K562 (cell line): ENCODE measurements around the gene PIH1D1. TPM values are rescaled to one million over a fixed set of nuclear protein-coding genes. Genes with fewer than 3 reads are reported as not detected.
A peak's percentile ranks its signal among the peaks of the same experiment; 100 is the strongest.

Source experiments
- ATAC-seq: fragments of 200-7000 bp; cut with Tn5 transposase; 3 replicates; pipeline ENCODE4 v1.9.1; 2020; ENCODE audit warnings: moderate library complexity
- BruUV-seq: library from RNA; stranded (reverse); fragments of 400-500 nt; replicated peaks from 2 replicates; lab custom pipeline; 2021; lab: Mats Ljungman, UMichigan
- CTCF ChIA-PET: fragments of 300-600 bp; formaldehyde crosslinking; extraction: SDS; loops from one replicate; lab custom pipeline; 2021; ENCODE audit warnings: low intra/inter-chr PET ratio; lab: Yijun Ruan, JAX
- POLR2A ChIA-PET: fragments of 300-600, 350-650 bp; sonication (Branson Sonifier 250); formaldehyde crosslinking; extraction: SDS; loops from one replicate; lab custom pipeline; 2021; ENCODE audit warnings: antibody characterized with exemption, inconsistent platforms; lab: Yijun Ruan, JAX
- DNase-seq, 4 experiments: peaks; one replicate each; pipeline versions ENCODE4 v3.0.0 to v3.0.0-alpha.2; 2011 to 2018; ENCODE audit warnings: low spot score in 3 of 4, mixed read lengths in 3 of 4; ENCODE audit errors: extremely low read depth in 1 of 4
- FAIRE-seq: peaks from 2 replicates; lab custom pipeline; 2011; peaks lifted over from hg19 to GRCh38; lab: Jason Lieb, UNC
- H2AFZ ChIP-seq: 2 replicates; pipeline ENCODE4 v1.6.0; 2011; ENCODE audit warnings: low read depth, low read length, control low read depth, inconsistent platforms
- H3K27ac ChIP-seq: fragments of 200-600 bp; 3 replicates; pipeline ENCODE4 v1.8.0; 2011; ENCODE audit warnings: low read depth, mild to moderate bottlenecking, control low read depth, inconsistent platforms, low read length, moderate library complexity, mixed read lengths; ENCODE audit errors: extremely low read depth
- H3K27me3 ChIP-seq, 2 experiments: fragments of 300-600 bp in 1 of 2; 2 replicates in 1 of 2; 3 replicates in 1 of 2; pipeline versions ENCODE4 v1.6.0 to v1.8.0; 2011; ENCODE audit warnings: inconsistent platforms in 2 of 2, low read length in 2 of 2, mild to moderate bottlenecking in 1 of 2, mixed read lengths in 1 of 2, moderate library complexity in 1 of 2; ENCODE audit not compliant: control insufficient read depth in 2 of 2, insufficient read depth in 2 of 2
- H3K36me3 ChIP-seq: fragments of 300-600 bp; 3 replicates; pipeline ENCODE4 v1.8.0; 2011; ENCODE audit warnings: mild to moderate bottlenecking, low read length, inconsistent platforms; ENCODE audit not compliant: control insufficient read depth, insufficient read depth
- H3K4me1 ChIP-seq, 2 experiments: fragments of 200-600 bp in 1 of 2; replicated peaks in 1 of 2; 2 replicates in 1 of 2; 3 replicates in 1 of 2; pipeline versions ENCODE4 v1.5.1 to v1.8.0; 2011; ENCODE audit warnings: inconsistent platforms in 2 of 2, low read length in 2 of 2, mild to moderate bottlenecking in 1 of 2, mixed read lengths in 1 of 2, moderate library complexity in 1 of 2; ENCODE audit not compliant: control insufficient read depth in 2 of 2, insufficient read depth in 2 of 2
- H3K4me2 ChIP-seq: 2 replicates; pipeline ENCODE4 v1.6.1; 2011; ENCODE audit warnings: low read length, control low read depth, inconsistent platforms, mixed read lengths; ENCODE audit not compliant: insufficient read depth
- H3K4me3 ChIP-seq: fragments of 200-600 bp; sonication (generic), shearing (Covaris generic); 2 replicates; pipeline ENCODE4 v1.5.1; 2016; ENCODE audit warnings: control low read depth, inconsistent platforms
- H3K79me2 ChIP-seq: fragments of 200-600 bp; 3 replicates; pipeline ENCODE4 v1.8.0; 2011; ENCODE audit warnings: low read length, inconsistent platforms; ENCODE audit not compliant: control insufficient read depth, insufficient read depth
- H3K9ac ChIP-seq, 2 experiments: 2 replicates each; pipeline versions ENCODE4 v1.6.0 to v1.6.1; 2011; ENCODE audit warnings: low read depth in 2 of 2, low read length in 2 of 2, control low read depth in 1 of 2, inconsistent platforms in 1 of 2, mild to moderate bottlenecking in 1 of 2, mixed read lengths in 1 of 2; ENCODE audit not compliant: insufficient read depth in 1 of 2
- H3K9me1 ChIP-seq: one replicate; pipeline ENCODE4 v1.6.0; 2011; ENCODE audit warnings: inconsistent platforms, mild to moderate bottlenecking, low read length, moderate library complexity; ENCODE audit not compliant: control insufficient read depth, insufficient read depth
- H3K9me3 ChIP-seq: replicated peaks from 2 replicates; pipeline ENCODE4 v1.5.1; 2011; ENCODE audit warnings: low read depth, low read length, inconsistent platforms; ENCODE audit not compliant: control insufficient read depth, insufficient read depth
- H4K20me1 ChIP-seq: replicated peaks from 2 replicates; pipeline ENCODE4 v1.6.1; 2011; ENCODE audit warnings: low read length, inconsistent platforms, mixed read lengths; ENCODE audit not compliant: control insufficient read depth, insufficient read depth
- CBX3 ChIP-seq, 2 experiments: IDR thresholded peaks; 1 replicate in 1 of 2; 2 replicates in 1 of 2; pipeline ENCODE4 v1.6.1; 2012; ENCODE audit warnings: inconsistent platforms in 2 of 2, low read length in 2 of 2, borderline replicate concordance in 1 of 2, control low read depth in 1 of 2
- CREM ChIP-seq: IDR thresholded peaks from 2 replicates; pipeline ENCODE4 v1.6.1; 2014; ENCODE audit warnings: antibody characterized with exemption, low read depth
- E2F3 ChIP-seq: fragments of 250-450 bp; sonication (Bioruptor Pico); IDR thresholded peaks from 2 replicates; pipeline ENCODE4 v1.4.0; 2020; ENCODE audit warnings: mild to moderate bottlenecking
- FOXJ2 ChIP-seq: fragments of 200-800 bp; sonication (Bioruptor generic); IDR thresholded peaks from 2 replicates; pipeline ENCODE4 v1.6.1; 2016; ENCODE audit warnings: missing genetic modification characterization, missing compliant biosample characterization
- FOXK1 ChIP-seq: sonication (generic); formaldehyde crosslinking; IDR thresholded peaks from 2 replicates; pipeline ENCODE4 v1.8.0; 2022; ENCODE audit warnings: missing genetic modification reagents, mild to moderate bottlenecking, borderline replicate concordance
- FOXK2 ChIP-seq, 2 experiments: fragments of 450-650 bp; IDR thresholded peaks in 1 of 2; conservative IDR thresholded peaks in 1 of 2; 2 replicates each; pipeline ENCODE4 v1.6.1; 2016; ENCODE audit warnings: low read depth in 2 of 2, mild to moderate bottlenecking in 1 of 2
- HDAC8 ChIP-seq: fragments of 450-650 bp; IDR thresholded peaks from 2 replicates; pipeline ENCODE4 v1.6.1; 2016; ENCODE audit warnings: mild to moderate bottlenecking, missing genetic modification characterization, moderate library complexity, missing compliant biosample characterization
- POLR2AphosphoS5 ChIP-seq: IDR thresholded peaks from 2 replicates; pipeline ENCODE4 v1.6.1; 2011; ENCODE audit warnings: mild to moderate bottlenecking, low read depth, low read length, moderate library complexity; ENCODE audit not compliant: control insufficient read depth, insufficient read depth
- PURB ChIP-seq: sonication (generic); formaldehyde crosslinking; IDR thresholded peaks from 2 replicates; pipeline ENCODE4 v1.9.0; 2021; ENCODE audit warnings: low read depth, mild to moderate bottlenecking, missing genetic modification reagents
- RBM39 ChIP-seq: fragments of 200-400 bp; formaldehyde crosslinking; optimal IDR thresholded peaks from 2 replicates; pipeline ENCODE3; 2018; ENCODE audit warnings: low read depth, low read length
- RCOR1 ChIP-seq, 2 experiments: IDR thresholded peaks; 2 replicates each; pipeline ENCODE4 v1.6.1; 2012; ENCODE audit warnings: low read depth in 2 of 2, low read length in 2 of 2, borderline replicate concordance in 1 of 2, improper control_type of control experiment in 1 of 2
- TBP ChIP-seq: optimal IDR thresholded peaks from 2 replicates; pipeline ENCODE3; 2011; ENCODE audit warnings: low read depth, low read length, improper control_type of control experiment
- TCF3 ChIP-seq: sonication (generic); formaldehyde crosslinking; IDR thresholded peaks from 2 replicates; pipeline ENCODE4 v1.4.0; 2020; ENCODE audit warnings: mild to moderate bottlenecking, missing genetic modification reagents
- ZNF12 ChIP-seq: sonication (generic); formaldehyde crosslinking; IDR thresholded peaks from 2 replicates; pipeline ENCODE4 v1.4.0; 2020; ENCODE audit warnings: mild to moderate bottlenecking, missing genetic modification reagents
- ZNF282 ChIP-seq: sonication (generic); formaldehyde crosslinking; IDR thresholded peaks from 2 replicates; pipeline ENCODE4 v1.8.1; 2023; ENCODE audit warnings: missing genetic modification reagents
- WGBS: fragments of 100-300 bp; shearing (Covaris generic); methylation state at CpG from one replicate; pipeline ENCODE4 v1.1.6; 2016; ENCODE audit warnings: low coverage, mixed read lengths; ENCODE audit not compliant: insufficient coverage; ENCODE audit errors: missing lambda C conversion rate; 5-methylcytosine and 5-hydroxymethylcytosine counted together
- in situ Hi-C: fragments of 300-500 bp; cut with MboI; formaldehyde crosslinking; loops from 4 replicates; pipeline ENCODE4 v1.15.0; 2018; ENCODE audit warnings: inconsistent platforms, mixed read lengths
- intact Hi-C: fragments of 100-400 bp; cut with micrococcal nuclease; formaldehyde crosslinking; loops from 2 replicates; pipeline ENCODE4 v1.14.2; 2022
- polyA plus RNA-seq, 8 experiments: library from polyadenylated mRNA; depleted of rRNA in 4 of 8; stranded (reverse) in 5 of 8; unstranded in 3 of 8; fragments of >200 nt; fragmentation: Nextera tagmentation in 2 of 8; fragmentation: Illumina TruSeq in 1 of 8; extraction: Ambion mirVana in 2 of 8; extraction: Trizol in 1 of 8; gene quantifications; 2 replicates each; pipeline versions ENCODE4 v1.2.1 to v1.2.3, GENCODE V29; 2011 to 2014; ENCODE audit warnings: inconsistent platforms in 1 of 8, missing spikeins in 1 of 8
- total RNA-seq, 7 experiments: library from RNA; depleted of rRNA in 6 of 7; stranded (reverse); fragments of >200 nt in 6 of 7; fragmentation: Illumina TruSeq in 2 of 7; extraction: Trizol in 2 of 7; gene quantifications; 2 replicates each; pipeline versions ENCODE4 v1.2.1 to v1.2.3, GENCODE V29; 2011 to 2021; ENCODE audit warnings: low replicate concordance in 1 of 7
- TF ChIP-seq, protein P1 (sequence below): fragments of 450-650 bp; IDR thresholded peaks from 2 replicates; pipeline ENCODE4 v1.6.1; 2017; ENCODE audit warnings: antibody characterized with exemption, mild to moderate bottlenecking
- TF ChIP-seq, protein P2 (sequence below): IDR thresholded peaks from 2 replicates; pipeline ENCODE4 v1.6.1; 2016; ENCODE audit warnings: missing genetic modification characterization, missing compliant biosample characterization

The PIH1D1 gene
- total and polyA plus RNA-seq, 9 of the 15 experiments (the other 6 are each of a cell fraction or from before 2014, with no cell fraction given), result 26.5 to 224 (median 137) TPM

DNA sequence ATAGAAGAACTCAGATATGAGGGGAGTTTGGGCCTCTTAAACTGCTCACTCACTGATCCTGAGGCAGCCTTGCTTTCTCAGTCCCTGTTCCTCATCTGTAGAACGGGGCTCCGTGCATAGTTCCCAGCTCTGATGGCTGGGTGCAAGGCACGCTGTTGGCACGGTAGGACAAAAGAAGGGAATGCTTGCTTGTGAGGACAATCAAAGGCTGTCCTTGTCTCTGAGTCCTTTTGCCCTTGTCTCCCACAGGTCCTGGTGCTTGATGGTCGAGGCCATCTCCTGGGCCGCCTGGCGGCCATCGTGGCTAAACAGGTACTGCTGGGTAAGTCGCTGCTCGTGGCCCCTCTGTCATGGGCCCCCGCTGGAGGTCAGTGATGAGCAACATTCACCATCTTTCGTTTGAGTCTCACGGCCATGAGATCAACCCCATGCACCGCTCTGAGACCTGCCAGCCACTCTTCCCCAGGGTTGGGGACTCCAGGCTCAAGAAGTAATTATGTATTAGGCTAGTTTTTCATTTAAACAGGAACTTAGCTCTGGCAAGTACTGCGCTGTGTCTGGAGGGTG lies 38.1 kb upstream of the PIH1D1 start:
- no peaks in the 10 kb centered on the region for H3K27me3 ChIP-seq
- peak overlapping the region; percentile 95 for H3K4me2 ChIP-seq
- WGBS, result 6% methylated on average over 15 of the region's 15 CpGs
- peaks cover 53% of the 10 kb centered on the region for H3K36me3 ChIP-seq
- FAIRE-seq (no peak), DNase-seq (peak; percentile 25 to 81 (median 45)), ATAC-seq (peak; percentile 51)
- POLR2A ChIA-PET, result interaction anchor here (0.6 to 3.0 kb wide), 12 partner anchors 11 to 829 kb away, joined by 3 to 16 read pairs (median 3); partner anchors contain the start of gene DKKL1
- in situ Hi-C loops (loop anchor here (10.0 kb wide), 1 partner anchor 385 kb away; the partner anchor contains the start of genes AKT1S1 and TBC1D17), intact Hi-C loops (no loop called here)
- peaks cover 46% of the 10 kb centered on the region for H3K79me2 ChIP-seq
- peaks cover 19 to 27% of the 10 kb centered on the region in 2 experiments; a peak in 3 of 5 replicates for H3K4me1 ChIP-seq
- H3K9me3 ChIP-seq, result no peaks in the 10 kb centered on the region
- peak overlapping the region; percentile 99 for H3K27ac ChIP-seq
- H3K9me1 ChIP-seq, result peaks cover 3% of the 10 kb centered on the region
- H4K20me1 ChIP-seq, result peaks cover 30% of the 10 kb centered on the region
- BruUV-seq, result no TSS peak
- H3K4me3 ChIP-seq, result peak overlapping the region; percentile 100
- no peak overlapping the region for H2AFZ ChIP-seq
- CTCF ChIA-PET, result no interaction called here
- peak overlapping the region; percentile 97 to 100 for H3K9ac ChIP-seq
- TF ChIP-seq, protein P1, sequence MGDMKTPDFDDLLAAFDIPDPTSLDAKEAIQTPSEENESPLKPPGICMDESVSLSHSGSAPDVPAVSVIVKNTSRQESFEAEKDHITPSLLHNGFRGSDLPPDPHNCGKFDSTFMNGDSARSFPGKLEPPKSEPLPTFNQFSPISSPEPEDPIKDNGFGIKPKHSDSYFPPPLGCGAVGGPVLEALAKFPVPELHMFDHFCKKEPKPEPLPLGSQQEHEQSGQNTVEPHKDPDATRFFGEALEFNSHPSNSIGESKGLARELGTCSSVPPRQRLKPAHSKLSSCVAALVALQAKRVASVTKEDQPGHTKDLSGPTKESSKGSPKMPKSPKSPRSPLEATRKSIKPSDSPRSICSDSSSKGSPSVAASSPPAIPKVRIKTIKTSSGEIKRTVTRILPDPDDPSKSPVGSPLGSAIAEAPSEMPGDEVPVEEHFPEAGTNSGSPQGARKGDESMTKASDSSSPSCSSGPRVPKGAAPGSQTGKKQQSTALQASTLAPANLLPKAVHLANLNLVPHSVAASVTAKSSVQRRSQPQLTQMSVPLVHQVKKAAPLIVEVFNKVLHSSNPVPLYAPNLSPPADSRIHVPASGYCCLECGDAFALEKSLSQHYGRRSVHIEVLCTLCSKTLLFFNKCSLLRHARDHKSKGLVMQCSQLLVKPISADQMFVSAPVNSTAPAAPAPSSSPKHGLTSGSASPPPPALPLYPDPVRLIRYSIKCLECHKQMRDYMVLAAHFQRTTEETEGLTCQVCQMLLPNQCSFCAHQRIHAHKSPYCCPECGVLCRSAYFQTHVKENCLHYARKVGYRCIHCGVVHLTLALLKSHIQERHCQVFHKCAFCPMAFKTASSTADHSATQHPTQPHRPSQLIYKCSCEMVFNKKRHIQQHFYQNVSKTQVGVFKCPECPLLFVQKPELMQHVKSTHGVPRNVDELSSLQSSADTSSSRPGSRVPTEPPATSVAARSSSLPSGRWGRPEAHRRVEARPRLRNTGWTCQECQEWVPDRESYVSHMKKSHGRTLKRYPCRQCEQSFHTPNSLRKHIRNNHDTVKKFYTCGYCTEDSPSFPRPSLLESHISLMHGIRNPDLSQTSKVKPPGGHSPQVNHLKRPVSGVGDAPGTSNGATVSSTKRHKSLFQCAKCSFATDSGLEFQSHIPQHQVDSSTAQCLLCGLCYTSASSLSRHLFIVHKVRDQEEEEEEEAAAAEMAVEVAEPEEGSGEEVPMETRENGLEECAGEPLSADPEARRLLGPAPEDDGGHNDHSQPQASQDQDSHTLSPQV, result peak; percentile 51; the same call in 1 of the 2 replicates
- TF ChIP-seq PURB (CRISPR knock-in tag) (no peak), ZNF12 (CRISPR knock-in tag) (0 out of 2 replicates have a peak, but pooled peaks have one; percentile 25), HDAC8 (tag) (0 out of 2 replicates have a peak, but pooled peaks have one; percentile 20), TBP (no peak), FOXK2 (conservative IDR thresholded peaks at IDR 0.05 in 1 of 2, IDR thresholded peaks at IDR 0.05 in 1 of 2; ENCODE audit: low read depth in 2 of 2) (0 out of 4 replicates have a peak, but pooled peaks of 1 of the 2 experiments have one; percentile 12), POLR2AphosphoS5 (no peak), TCF3 (CRISPR knock-in tag) (no peak), FOXK1 (no peak), ZNF282 (CRISPR knock-in tag) (peak; percentile 53; the same call in 1 of the 2 replicates), FOXJ2 (tag) (no peak), RCOR1 (IDR thresholded peaks at IDR 0.05; ENCODE audit: borderline replicate concordance in 1 of 2, low read depth in 2 of 2, low read length in 2 of 2) (peak in 1 of 2 experiments; percentile 58; a peak in 1 of 4 replicates), CREM (peak; percentile 40; the same call in 1 of the 2 replicates), CBX3 (IDR thresholded peaks at IDR 0.05; ENCODE audit: borderline replicate concordance in 1 of 2, low read length in 2 of 2) (no peak), RBM39 (peak; percentile 88), E2F3 (CRISPR knock-in tag) (no peak)
- TF ChIP-seq, protein P2, sequence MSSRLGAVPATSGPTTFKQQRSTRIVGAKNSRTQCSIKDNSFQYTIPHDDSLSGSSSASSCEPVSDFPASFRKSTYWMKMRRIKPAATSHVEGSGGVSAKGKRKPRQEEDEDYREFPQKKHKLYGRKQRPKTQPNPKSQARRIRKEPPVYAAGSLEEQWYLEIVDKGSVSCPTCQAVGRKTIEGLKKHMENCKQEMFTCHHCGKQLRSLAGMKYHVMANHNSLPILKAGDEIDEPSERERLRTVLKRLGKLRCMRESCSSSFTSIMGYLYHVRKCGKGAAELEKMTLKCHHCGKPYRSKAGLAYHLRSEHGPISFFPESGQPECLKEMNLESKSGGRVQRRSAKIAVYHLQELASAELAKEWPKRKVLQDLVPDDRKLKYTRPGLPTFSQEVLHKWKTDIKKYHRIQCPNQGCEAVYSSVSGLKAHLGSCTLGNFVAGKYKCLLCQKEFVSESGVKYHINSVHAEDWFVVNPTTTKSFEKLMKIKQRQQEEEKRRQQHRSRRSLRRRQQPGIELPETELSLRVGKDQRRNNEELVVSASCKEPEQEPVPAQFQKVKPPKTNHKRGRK, result no peak
